GM20431 (cell line): Measurements from ENCODE around the gene CADM1.

Source experiments
- in situ Hi-C: fragments of 300-500 bp; cut with MseI, MboI; formaldehyde crosslinking; loops from one replicate; pipeline ENCODE4 v1.15.0; 2020; ENCODE audit warnings: low sequenced_read_pairs; ENCODE audit not compliant: unreplicated experiment

CADM1 gene

GRCh38 chr11:115178705-115179104, 325.5 kb downstream of the CADM1 start:
- in situ Hi-C loops: no loop called here

GRCh38 chr11:115173136-115173535, 331.1 kb downstream of the CADM1 start:
- in situ Hi-C loops: no loop called here

- in situ Hi-C loops: no loop called here
Measured at GRCh38 chr11:115170133-115170815, 333.9 kb downstream of the CADM1 start.

- in situ Hi-C loops: no loop called here
Measured at GRCh38 chr11:115169251-115169650, 335.0 kb downstream of the CADM1 start.

- in situ Hi-C loops: no loop called here
Measured at GRCh38 chr11:115168686-115169085, 335.5 kb downstream of the CADM1 start.

- in situ Hi-C loops: no loop called here
Measured at GRCh38 chr11:115168229-115168671, 336.0 kb downstream of the CADM1 start.

- in situ Hi-C loops: no loop called here
Measured at GRCh38 chr11:115167456-115167855, 336.8 kb downstream of the CADM1 start.

GRCh38 chr11:115166820-115167219, 337.4 kb downstream of the CADM1 start:
- in situ Hi-C loops: no loop called here

- in situ Hi-C loops: no loop called here
Measured at GRCh38 chr11:115164774-115165173, 339.4 kb downstream of the CADM1 start.

GRCh38 chr11:115162919-115163318, 341.3 kb downstream of the CADM1 start:
- in situ Hi-C loops: no loop called here

- in situ Hi-C loops: no loop called here
Measured at GRCh38 chr11:115161876-115162275, 342.3 kb downstream of the CADM1 start.

- in situ Hi-C loops: no loop called here
Measured at GRCh38 chr11:115159207-115159606, 345.0 kb downstream of the CADM1 start.

- in situ Hi-C loops: no loop called here
Measured at GRCh38 chr11:115158053-115158452, 346.2 kb downstream of the CADM1 start.

GRCh38 chr11:115157247-115157646, 347.0 kb downstream of the CADM1 start:
- in situ Hi-C loops: no loop called here

GRCh38 chr11:115155978-115156377, 348.2 kb downstream of the CADM1 start:
- in situ Hi-C loops: no loop called here

- in situ Hi-C loops: no loop called here
Measured at GRCh38 chr11:115155320-115155719, 348.9 kb downstream of the CADM1 start.

- in situ Hi-C loops: no loop called here
Measured at GRCh38 chr11:115154355-115154736, 349.9 kb downstream of the CADM1 start.

GRCh38 chr11:115153731-115154354, 350.4 kb downstream of the CADM1 start:
- in situ Hi-C loops: no loop called here

GRCh38 chr11:115153135-115153534, 351.1 kb downstream of the CADM1 start:
- in situ Hi-C loops: no loop called here

GRCh38 chr11:115151010-115151409, 353.2 kb downstream of the CADM1 start:
- in situ Hi-C loops: no loop called here

- in situ Hi-C loops: no loop called here
Measured at GRCh38 chr11:115148691-115149090, 355.5 kb downstream of the CADM1 start.

GRCh38 chr11:115148101-115148500, 356.1 kb downstream of the CADM1 start:
- in situ Hi-C loops: no loop called here
